Tibial artery (tissue), 4 donors: ENCODE measurements around the gene FKBP4.

Source experiments
- DNase-seq, 2 donors: peaks; one replicate each; pipeline ENCODE4 v3.0.0-alpha.2; 2019
- H3K27ac ChIP-seq, 2 donors: fragments of 200-600 bp; sonication (generic) in 1 of 2; 1 replicate in 1 of 2; 2 replicates in 1 of 2; pipeline ENCODE4 v1.5.1; 2018 to 2019; ENCODE audit warnings: mild to moderate bottlenecking in 1 of 2
- H3K27me3 ChIP-seq, 2 donors: fragments of 200-600 bp; sonication (generic) in 1 of 2; one replicate each; pipeline versions ENCODE4 v1.5.1 to v1.6.0; 2016 to 2019
- H3K36me3 ChIP-seq, 3 donors: fragments of 200-600 bp; sonication (generic) in 2 of 3; one replicate each; pipeline ENCODE4 v1.5.1; 2016 to 2019; ENCODE audit warnings: mild to moderate bottlenecking in 2 of 3
- H3K4me1 ChIP-seq, 4 donors: fragments of 200-600 bp; sonication (generic) in 2 of 4; 1 replicate in 3 of 4; 2 replicates in 1 of 4; pipeline ENCODE4 v1.5.1; 2016 to 2019
- H3K4me3 ChIP-seq, 2 donors: fragments of 200-600 bp; sonication (generic) in 1 of 2; 1 replicate in 1 of 2; 2 replicates in 1 of 2; pipeline ENCODE4 v1.5.1; 2018 to 2019; ENCODE audit warnings: mild to moderate bottlenecking in 2 of 2
- H3K9me3 ChIP-seq, 3 donors: fragments of 200-600 bp; sonication (generic) in 1 of 3; one replicate each; pipeline ENCODE4 v1.5.1; 2016 to 2019
- intact Hi-C: fragments of 100-400 bp; cut with DNase I; formaldehyde crosslinking; loops from one replicate; pipeline ENCODE4 v1.15.0; 2023; ENCODE audit warnings: low total_unique reads
- TF ChIP-seq, protein P1 (sequence below), 2 experiments: fragments of 200-600 bp in 1 of 2; fragments of 450-650 bp in 1 of 2; IDR thresholded peaks; one replicate each; pipeline ENCODE4 v1.5.1; 2017 to 2019; ENCODE audit warnings: antibody characterized with exemption in 2 of 2, mild to moderate bottlenecking in 1 of 2, moderate library complexity in 1 of 2

FKBP4 gene

GRCh38 chr12:2853626-2854025 lies 58.9 kb downstream of the FKBP4 start:
- peaks cover 0 to 19% (median 0%) of the 10 kb centered on the region in 3 donors for H3K36me3 ChIP-seq
- H3K9me3 ChIP-seq = no peaks in the 10 kb centered on the region
- peaks cover 0 to 30% (median 2%) of the 10 kb centered on the region in 4 donors for H3K4me1 ChIP-seq
- no peak overlapping the region for H3K4me3 ChIP-seq
- TF ChIP-seq, protein P1, sequence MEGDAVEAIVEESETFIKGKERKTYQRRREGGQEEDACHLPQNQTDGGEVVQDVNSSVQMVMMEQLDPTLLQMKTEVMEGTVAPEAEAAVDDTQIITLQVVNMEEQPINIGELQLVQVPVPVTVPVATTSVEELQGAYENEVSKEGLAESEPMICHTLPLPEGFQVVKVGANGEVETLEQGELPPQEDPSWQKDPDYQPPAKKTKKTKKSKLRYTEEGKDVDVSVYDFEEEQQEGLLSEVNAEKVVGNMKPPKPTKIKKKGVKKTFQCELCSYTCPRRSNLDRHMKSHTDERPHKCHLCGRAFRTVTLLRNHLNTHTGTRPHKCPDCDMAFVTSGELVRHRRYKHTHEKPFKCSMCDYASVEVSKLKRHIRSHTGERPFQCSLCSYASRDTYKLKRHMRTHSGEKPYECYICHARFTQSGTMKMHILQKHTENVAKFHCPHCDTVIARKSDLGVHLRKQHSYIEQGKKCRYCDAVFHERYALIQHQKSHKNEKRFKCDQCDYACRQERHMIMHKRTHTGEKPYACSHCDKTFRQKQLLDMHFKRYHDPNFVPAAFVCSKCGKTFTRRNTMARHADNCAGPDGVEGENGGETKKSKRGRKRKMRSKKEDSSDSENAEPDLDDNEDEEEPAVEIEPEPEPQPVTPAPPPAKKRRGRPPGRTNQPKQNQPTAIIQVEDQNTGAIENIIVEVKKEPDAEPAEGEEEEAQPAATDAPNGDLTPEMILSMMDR (IDR thresholded peaks at IDR 0.05) = peak; percentile 86 to 87
- H3K27me3 ChIP-seq = no peaks in the 10 kb centered on the region
- H3K27ac ChIP-seq = no peak overlapping the region
- intact Hi-C loops = loop anchor here (10.0 kb wide), 1 partner anchor 181 kb away; no protein-coding TSS in a partner anchor
- DNase-seq = peak; percentile 76 to 88
